ENCODE data around the gene KIAA0319L.
"Not testable (repeated sequence)": the region's sequence is repeated elsewhere in the genome, so short reads cannot be mapped to it uniquely, and the experiment has no call there.

Gene KIAA0319L

GRCh38 chr1:35486858-35487408, 70.3 kb downstream of the KIAA0319L start:
- no peak for DNase-seq (ENCODE audit: low spot score)

- no peak for DNase-seq (ENCODE audit: low spot score)
Observed at GRCh38 chr1:35481229-35481628, 76.0 kb downstream of the KIAA0319L start.

- no peak for DNase-seq (ENCODE audit: low spot score)
Observed at GRCh38 chr1:35477870-35478269, 79.3 kb downstream of the KIAA0319L start.

- no peak for DNase-seq (ENCODE audit: low spot score)
Observed at GRCh38 chr1:35475856-35476674, 81.1 kb downstream of the KIAA0319L start.

- DNase-seq (ENCODE audit: low spot score) = no peak
Observed at GRCh38 chr1:35475356-35475755, 81.8 kb downstream of the KIAA0319L start.

GRCh38 chr1:35473216-35473615, 84.0 kb downstream of the KIAA0319L start:
- DNase-seq (ENCODE audit: low spot score) = not testable (repeated sequence)

GRCh38 chr1:35470977-35471613, 86.1 kb downstream of the KIAA0319L start:
- DNase-seq (ENCODE audit: low spot score) = no peak

- DNase-seq (ENCODE audit: low spot score) = no peak
Observed at GRCh38 chr1:35466120-35466519, 91.1 kb downstream of the KIAA0319L start.

- DNase-seq (ENCODE audit: low spot score) = not testable (repeated sequence)
Observed at GRCh38 chr1:35463749-35464148, 93.5 kb downstream of the KIAA0319L start.

GRCh38 chr1:35463232-35463631, 94.0 kb downstream of the KIAA0319L start:
- no peak for DNase-seq (ENCODE audit: low spot score)

GRCh38 chr1:35461966-35462651, 95.1 kb downstream of the KIAA0319L start:
- DNase-seq (ENCODE audit: low spot score) = no peak

GRCh38 chr1:35460796-35461195, 96.4 kb downstream of the KIAA0319L start:
- no peak for DNase-seq (ENCODE audit: low spot score)

- no peak for DNase-seq (ENCODE audit: low spot score)
Observed at GRCh38 chr1:35454616-35455015, 102.6 kb downstream of the KIAA0319L start.

GRCh38 chr1:35454176-35454575, 103.0 kb downstream of the KIAA0319L start:
- no peak for DNase-seq (ENCODE audit: low spot score)

GRCh38 chr1:35453031-35453430, 104.2 kb downstream of the KIAA0319L start:
- DNase-seq (ENCODE audit: low spot score) = no peak

- DNase-seq (ENCODE audit: low spot score) = no peak
Observed at GRCh38 chr1:35452106-35452774, 105.0 kb downstream of the KIAA0319L start.

GRCh38 chr1:35451125-35451528, 106.1 kb downstream of the KIAA0319L start:
- DNase-seq (ENCODE audit: low spot score) = peak; percentile 76

GRCh38 chr1:35449334-35450008, 107.7 kb downstream of the KIAA0319L start:
- no peak for DNase-seq (ENCODE audit: low spot score)

- DNase-seq (ENCODE audit: low spot score) = no peak
Observed at GRCh38 chr1:35448344-35448801, 108.8 kb downstream of the KIAA0319L start.

- no peak for DNase-seq (ENCODE audit: low spot score)
Observed at GRCh38 chr1:35447278-35447677, 109.9 kb downstream of the KIAA0319L start.

- no peak for DNase-seq (ENCODE audit: low spot score)
Observed at GRCh38 chr1:35444519-35444774, 112.8 kb downstream of the KIAA0319L start.
